Kidney epithelial cell (primary cell): ENCODE measurements around the gene BICDL1. TPM values are rescaled to one million over a fixed set of nuclear protein-coding genes. Genes with fewer than 3 reads are reported as not detected.

Experiments used
- DNase-seq: peaks from one replicate; pipeline ENCODE4 v3.0.0-alpha.2; 2010; ENCODE audit warnings: low read depth
- H3K27me3 ChIP-seq: 2 replicates; pipeline ENCODE4 v1.6.0; 2011; ENCODE audit warnings: low read length; ENCODE audit not compliant: control insufficient read depth, insufficient read depth
- H3K36me3 ChIP-seq: 2 replicates; pipeline ENCODE4 v1.5.1; 2011; ENCODE audit warnings: low read length; ENCODE audit not compliant: control insufficient read depth, insufficient read depth
- H3K4me3 ChIP-seq: 2 replicates; pipeline ENCODE4 v1.5.1; 2011; ENCODE audit warnings: low read depth, mild to moderate bottlenecking, control low read depth, low read length
- CTCF ChIP-seq: IDR thresholded peaks from 2 replicates; pipeline ENCODE4 v1.5.1; 2011; ENCODE audit warnings: mild to moderate bottlenecking, moderate library complexity, low read length, control low read depth, inconsistent platforms; ENCODE audit not compliant: insufficient read depth, poor library complexity, severe bottlenecking
- total RNA-seq: library from RNA; depleted of rRNA; stranded (reverse); fragments of >200 nt; gene quantifications from 2 replicates; pipeline ENCODE4 v1.2.3, GENCODE V29; 2015

Gene BICDL1
- total RNA-seq, 1 donor from 2014 or later, result 9.2 TPM

GRCh38 chr12:120019938-120020337, 30.9 kb downstream of the BICDL1 start:
- no peak for DNase-seq
- Histone ChIP-seq H3K4me3 (no peak overlapping the region), H3K36me3 (no peaks in the 10 kb centered on the region), H3K27me3 (no peaks in the 10 kb centered on the region)
- no peak for TF ChIP-seq CTCF

GRCh38 chr12:120024193-120024592, 35.2 kb downstream of the BICDL1 start:
- no peak for TF ChIP-seq CTCF
- Histone ChIP-seq H3K36me3 (no peaks in the 10 kb centered on the region), H3K4me3 (no peak overlapping the region), H3K27me3 (no peaks in the 10 kb centered on the region)
- no peak for DNase-seq

GRCh38 chr12:120025640-120026039, 36.6 kb downstream of the BICDL1 start:
- no peaks in the 10 kb centered on the region for H3K36me3 ChIP-seq
- no peaks in the 10 kb centered on the region for H3K27me3 ChIP-seq
- no peak overlapping the region for H3K4me3 ChIP-seq
- no peak for DNase-seq
- TF ChIP-seq CTCF, result no peak

- Histone ChIP-seq H3K36me3 (no peaks in the 10 kb centered on the region), H3K4me3 (no peak overlapping the region), H3K27me3 (no peaks in the 10 kb centered on the region)
- no peak for TF ChIP-seq CTCF
- no peak for DNase-seq
These were observed 43.2 kb downstream of the BICDL1 start for GRCh38 chr12:120032242-120032641.

- DNase-seq, result no peak
- TF ChIP-seq CTCF, result no peak
- Histone ChIP-seq H3K36me3 (no peaks in the 10 kb centered on the region), H3K4me3 (no peak overlapping the region), H3K27me3 (no peaks in the 10 kb centered on the region)
These were observed 48.8 kb downstream of the BICDL1 start for GRCh38 chr12:120037851-120038250.

- no peak for TF ChIP-seq CTCF
- DNase-seq, result no peak
- Histone ChIP-seq H3K36me3 (no peaks in the 10 kb centered on the region), H3K4me3 (no peak overlapping the region), H3K27me3 (no peaks in the 10 kb centered on the region)
These were observed 50.7 kb downstream of the BICDL1 start for GRCh38 chr12:120039711-120040110.
